H1 (cell line): ENCODE data around the gene RPS4Y2.

Experiments
- EP300 ChIP-seq, 2 experiments: IDR thresholded peaks; 1 replicate in 1 of 2; 2 replicates in 1 of 2; pipeline ENCODE4 v1.6.1; 2011 to 2012; ENCODE audit warnings: low read depth in 2 of 2, low read length in 2 of 2, mild to moderate bottlenecking in 2 of 2, borderline replicate concordance in 1 of 2, inconsistent platforms in 1 of 2, moderate library complexity in 1 of 2
- HDAC6 ChIP-seq: IDR thresholded peaks from one replicate; pipeline ENCODE4 v1.7.1; 2012; ENCODE audit warnings: low read depth, mild to moderate bottlenecking, inconsistent platforms, low read length, moderate library complexity
- POLR2A ChIP-seq, 2 experiments: IDR thresholded peaks; 1 replicate in 1 of 2; 2 replicates in 1 of 2; pipeline ENCODE4 v1.6.1; 2011; ENCODE audit warnings: low read depth in 2 of 2, low read length in 2 of 2, mild to moderate bottlenecking in 2 of 2; ENCODE audit errors: control extremely low read depth in 1 of 2
- RBBP5 ChIP-seq: IDR thresholded peaks from 2 replicates; pipeline ENCODE4 v1.7.1; 2012; ENCODE audit warnings: low read depth, mild to moderate bottlenecking, inconsistent platforms, low read length, moderate library complexity, borderline replicate concordance
- SUZ12 ChIP-seq: fragments of 200-600 bp; sonication (generic); IDR thresholded peaks from 2 replicates; pipeline ENCODE4 v1.6.1; 2012; ENCODE audit warnings: mild to moderate bottlenecking, inconsistent platforms, low read length, moderate library complexity, mixed read lengths
- TBP ChIP-seq: IDR thresholded peaks from 2 replicates; pipeline ENCODE4 v1.6.1; 2011; ENCODE audit warnings: low read depth, low read length, improper control_type of control experiment
- ZNF274 ChIP-seq: IDR thresholded peaks from 2 replicates; pipeline ENCODE4 v1.7.0; 2012; ENCODE audit warnings: low read length, borderline replicate concordance; ENCODE audit errors: extremely low read depth
- TF ChIP-seq, protein P1 (sequence below): fragments of 300-600 bp; sonication (generic); IDR thresholded peaks from 2 replicates; pipeline ENCODE4 v1.7.1; 2012; ENCODE audit warnings: low read length, moderate library complexity, mild to moderate bottlenecking, inconsistent platforms; ENCODE audit not compliant: insufficient replicate concordance
- TF ChIP-seq, protein P2 (sequence below), 3 experiments: IDR thresholded peaks; 1 replicate in 2 of 3; 2 replicates in 1 of 3; pipeline versions ENCODE4 v1.5.1 to v1.6.1; 2011; ENCODE audit warnings: low read length in 3 of 3, mild to moderate bottlenecking in 3 of 3, inconsistent platforms in 2 of 3, low read depth in 1 of 3, moderate library complexity in 1 of 3; ENCODE audit not compliant: insufficient read depth in 1 of 3; ENCODE audit errors: control extremely low read depth in 1 of 3
- TF ChIP-seq, protein P3 (sequence below): IDR thresholded peaks from 2 replicates; pipeline ENCODE4 v1.6.1; 2012; ENCODE audit warnings: low read length, inconsistent platforms

DNA sequence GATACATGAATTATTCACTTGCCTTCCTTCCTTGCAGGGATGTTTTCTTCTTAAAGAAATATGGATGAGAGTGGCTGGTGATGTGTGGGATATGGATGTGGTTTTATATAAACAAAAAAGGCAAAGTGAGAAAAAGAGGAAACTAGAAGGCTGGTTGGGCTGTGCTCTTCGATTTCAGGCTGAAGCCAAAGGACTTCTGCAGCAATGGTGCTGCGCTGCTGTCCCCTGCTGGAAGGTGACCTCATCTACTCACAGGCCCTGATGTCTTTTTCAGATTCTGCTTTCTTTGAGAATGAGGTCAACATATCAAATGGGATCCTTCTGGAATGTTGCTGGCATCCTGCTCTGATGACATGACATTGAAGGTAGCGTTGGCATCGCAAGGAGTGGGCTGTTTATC lies 15.3 kb upstream of the RPS4Y2 start:
- TF ChIP-seq, protein P1, sequence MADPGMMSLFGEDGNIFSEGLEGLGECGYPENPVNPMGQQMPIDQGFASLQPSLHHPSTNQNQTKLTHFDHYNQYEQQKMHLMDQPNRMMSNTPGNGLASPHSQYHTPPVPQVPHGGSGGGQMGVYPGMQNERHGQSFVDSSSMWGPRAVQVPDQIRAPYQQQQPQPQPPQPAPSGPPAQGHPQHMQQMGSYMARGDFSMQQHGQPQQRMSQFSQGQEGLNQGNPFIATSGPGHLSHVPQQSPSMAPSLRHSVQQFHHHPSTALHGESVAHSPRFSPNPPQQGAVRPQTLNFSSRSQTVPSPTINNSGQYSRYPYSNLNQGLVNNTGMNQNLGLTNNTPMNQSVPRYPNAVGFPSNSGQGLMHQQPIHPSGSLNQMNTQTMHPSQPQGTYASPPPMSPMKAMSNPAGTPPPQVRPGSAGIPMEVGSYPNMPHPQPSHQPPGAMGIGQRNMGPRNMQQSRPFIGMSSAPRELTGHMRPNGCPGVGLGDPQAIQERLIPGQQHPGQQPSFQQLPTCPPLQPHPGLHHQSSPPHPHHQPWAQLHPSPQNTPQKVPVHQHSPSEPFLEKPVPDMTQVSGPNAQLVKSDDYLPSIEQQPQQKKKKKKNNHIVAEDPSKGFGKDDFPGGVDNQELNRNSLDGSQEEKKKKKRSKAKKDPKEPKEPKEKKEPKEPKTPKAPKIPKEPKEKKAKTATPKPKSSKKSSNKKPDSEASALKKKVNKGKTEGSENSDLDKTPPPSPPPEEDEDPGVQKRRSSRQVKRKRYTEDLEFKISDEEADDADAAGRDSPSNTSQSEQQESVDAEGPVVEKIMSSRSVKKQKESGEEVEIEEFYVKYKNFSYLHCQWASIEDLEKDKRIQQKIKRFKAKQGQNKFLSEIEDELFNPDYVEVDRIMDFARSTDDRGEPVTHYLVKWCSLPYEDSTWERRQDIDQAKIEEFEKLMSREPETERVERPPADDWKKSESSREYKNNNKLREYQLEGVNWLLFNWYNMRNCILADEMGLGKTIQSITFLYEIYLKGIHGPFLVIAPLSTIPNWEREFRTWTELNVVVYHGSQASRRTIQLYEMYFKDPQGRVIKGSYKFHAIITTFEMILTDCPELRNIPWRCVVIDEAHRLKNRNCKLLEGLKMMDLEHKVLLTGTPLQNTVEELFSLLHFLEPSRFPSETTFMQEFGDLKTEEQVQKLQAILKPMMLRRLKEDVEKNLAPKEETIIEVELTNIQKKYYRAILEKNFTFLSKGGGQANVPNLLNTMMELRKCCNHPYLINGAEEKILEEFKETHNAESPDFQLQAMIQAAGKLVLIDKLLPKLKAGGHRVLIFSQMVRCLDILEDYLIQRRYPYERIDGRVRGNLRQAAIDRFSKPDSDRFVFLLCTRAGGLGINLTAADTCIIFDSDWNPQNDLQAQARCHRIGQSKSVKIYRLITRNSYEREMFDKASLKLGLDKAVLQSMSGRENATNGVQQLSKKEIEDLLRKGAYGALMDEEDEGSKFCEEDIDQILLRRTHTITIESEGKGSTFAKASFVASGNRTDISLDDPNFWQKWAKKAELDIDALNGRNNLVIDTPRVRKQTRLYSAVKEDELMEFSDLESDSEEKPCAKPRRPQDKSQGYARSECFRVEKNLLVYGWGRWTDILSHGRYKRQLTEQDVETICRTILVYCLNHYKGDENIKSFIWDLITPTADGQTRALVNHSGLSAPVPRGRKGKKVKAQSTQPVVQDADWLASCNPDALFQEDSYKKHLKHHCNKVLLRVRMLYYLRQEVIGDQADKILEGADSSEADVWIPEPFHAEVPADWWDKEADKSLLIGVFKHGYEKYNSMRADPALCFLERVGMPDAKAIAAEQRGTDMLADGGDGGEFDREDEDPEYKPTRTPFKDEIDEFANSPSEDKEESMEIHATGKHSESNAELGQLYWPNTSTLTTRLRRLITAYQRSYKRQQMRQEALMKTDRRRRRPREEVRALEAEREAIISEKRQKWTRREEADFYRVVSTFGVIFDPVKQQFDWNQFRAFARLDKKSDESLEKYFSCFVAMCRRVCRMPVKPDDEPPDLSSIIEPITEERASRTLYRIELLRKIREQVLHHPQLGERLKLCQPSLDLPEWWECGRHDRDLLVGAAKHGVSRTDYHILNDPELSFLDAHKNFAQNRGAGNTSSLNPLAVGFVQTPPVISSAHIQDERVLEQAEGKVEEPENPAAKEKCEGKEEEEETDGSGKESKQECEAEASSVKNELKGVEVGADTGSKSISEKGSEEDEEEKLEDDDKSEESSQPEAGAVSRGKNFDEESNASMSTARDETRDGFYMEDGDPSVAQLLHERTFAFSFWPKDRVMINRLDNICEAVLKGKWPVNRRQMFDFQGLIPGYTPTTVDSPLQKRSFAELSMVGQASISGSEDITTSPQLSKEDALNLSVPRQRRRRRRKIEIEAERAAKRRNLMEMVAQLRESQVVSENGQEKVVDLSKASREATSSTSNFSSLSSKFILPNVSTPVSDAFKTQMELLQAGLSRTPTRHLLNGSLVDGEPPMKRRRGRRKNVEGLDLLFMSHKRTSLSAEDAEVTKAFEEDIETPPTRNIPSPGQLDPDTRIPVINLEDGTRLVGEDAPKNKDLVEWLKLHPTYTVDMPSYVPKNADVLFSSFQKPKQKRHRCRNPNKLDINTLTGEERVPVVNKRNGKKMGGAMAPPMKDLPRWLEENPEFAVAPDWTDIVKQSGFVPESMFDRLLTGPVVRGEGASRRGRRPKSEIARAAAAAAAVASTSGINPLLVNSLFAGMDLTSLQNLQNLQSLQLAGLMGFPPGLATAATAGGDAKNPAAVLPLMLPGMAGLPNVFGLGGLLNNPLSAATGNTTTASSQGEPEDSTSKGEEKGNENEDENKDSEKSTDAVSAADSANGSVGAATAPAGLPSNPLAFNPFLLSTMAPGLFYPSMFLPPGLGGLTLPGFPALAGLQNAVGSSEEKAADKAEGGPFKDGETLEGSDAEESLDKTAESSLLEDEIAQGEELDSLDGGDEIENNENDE: no peak
- TF ChIP-seq ZNF274 (no peak), HDAC6 (no peak), SUZ12 (no peak), EP300 (IDR thresholded peaks at IDR 0.05; ENCODE audit: borderline replicate concordance in 1 of 2, low read depth in 2 of 2, low read length in 2 of 2) (no peak), TBP (no peak), RBBP5 (no peak), POLR2A (IDR thresholded peaks at IDR 0.05; ENCODE audit: control extremely low read depth in 1 of 2, low read depth in 2 of 2, low read length in 2 of 2) (no peak)
- TF ChIP-seq, protein P2, sequence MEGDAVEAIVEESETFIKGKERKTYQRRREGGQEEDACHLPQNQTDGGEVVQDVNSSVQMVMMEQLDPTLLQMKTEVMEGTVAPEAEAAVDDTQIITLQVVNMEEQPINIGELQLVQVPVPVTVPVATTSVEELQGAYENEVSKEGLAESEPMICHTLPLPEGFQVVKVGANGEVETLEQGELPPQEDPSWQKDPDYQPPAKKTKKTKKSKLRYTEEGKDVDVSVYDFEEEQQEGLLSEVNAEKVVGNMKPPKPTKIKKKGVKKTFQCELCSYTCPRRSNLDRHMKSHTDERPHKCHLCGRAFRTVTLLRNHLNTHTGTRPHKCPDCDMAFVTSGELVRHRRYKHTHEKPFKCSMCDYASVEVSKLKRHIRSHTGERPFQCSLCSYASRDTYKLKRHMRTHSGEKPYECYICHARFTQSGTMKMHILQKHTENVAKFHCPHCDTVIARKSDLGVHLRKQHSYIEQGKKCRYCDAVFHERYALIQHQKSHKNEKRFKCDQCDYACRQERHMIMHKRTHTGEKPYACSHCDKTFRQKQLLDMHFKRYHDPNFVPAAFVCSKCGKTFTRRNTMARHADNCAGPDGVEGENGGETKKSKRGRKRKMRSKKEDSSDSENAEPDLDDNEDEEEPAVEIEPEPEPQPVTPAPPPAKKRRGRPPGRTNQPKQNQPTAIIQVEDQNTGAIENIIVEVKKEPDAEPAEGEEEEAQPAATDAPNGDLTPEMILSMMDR (IDR thresholded peaks at IDR 0.05; ENCODE audit: control extremely low read depth in 1 of 3, insufficient read depth in 1 of 3, low read depth in 1 of 3, low read length in 3 of 3): no peak
- TF ChIP-seq, protein P3, sequence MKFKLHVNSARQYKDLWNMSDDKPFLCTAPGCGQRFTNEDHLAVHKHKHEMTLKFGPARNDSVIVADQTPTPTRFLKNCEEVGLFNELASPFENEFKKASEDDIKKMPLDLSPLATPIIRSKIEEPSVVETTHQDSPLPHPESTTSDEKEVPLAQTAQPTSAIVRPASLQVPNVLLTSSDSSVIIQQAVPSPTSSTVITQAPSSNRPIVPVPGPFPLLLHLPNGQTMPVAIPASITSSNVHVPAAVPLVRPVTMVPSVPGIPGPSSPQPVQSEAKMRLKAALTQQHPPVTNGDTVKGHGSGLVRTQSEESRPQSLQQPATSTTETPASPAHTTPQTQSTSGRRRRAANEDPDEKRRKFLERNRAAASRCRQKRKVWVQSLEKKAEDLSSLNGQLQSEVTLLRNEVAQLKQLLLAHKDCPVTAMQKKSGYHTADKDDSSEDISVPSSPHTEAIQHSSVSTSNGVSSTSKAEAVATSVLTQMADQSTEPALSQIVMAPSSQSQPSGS: no peak
